H1 (cell line): Measurements from ENCODE around the gene PXT1. TPM values are rescaled to one million over a fixed set of nuclear protein-coding genes. Genes with fewer than 3 reads are reported as not detected.

Experiments used
- NANOG ChIP-seq: IDR thresholded peaks from 2 replicates; pipeline ENCODE4 v1.6.1; 2011; ENCODE audit warnings: low read length, low read depth, mild to moderate bottlenecking, inconsistent platforms; ENCODE audit not compliant: insufficient read depth, poor library complexity, severe bottlenecking
- polyA plus RNA-seq, 7 experiments: library from polyadenylated mRNA; depleted of rRNA in 3 of 7; stranded (reverse) in 5 of 7; unstranded in 2 of 7; fragments of >200 nt in 5 of 7; fragments of 200-250 nt in 2 of 7; gene quantifications; 1 replicate in 5 of 7; 2 replicates in 1 of 7; 4 replicates in 1 of 7; pipeline versions ENCODE4 v1.2.1 to v1.2.3, GENCODE V29; 2011 to 2013; ENCODE audit warnings: missing spikeins in 2 of 7, mixed read lengths in 2 of 7
- total RNA-seq: library from RNA; stranded (reverse); fragmentation: NEBNext Ultra II Directional; extraction: Animal tissue kit (Norgen Biotek cat#: 25700); gene quantifications from 2 replicates; pipeline ENCODE4 v1.2.1, GENCODE V29; 2021

PXT1 gene
- total and polyA plus RNA-seq, 2 of the 8 experiments (the other 6 are each of a cell fraction or from before 2014, with no cell fraction given) = 0.06 TPM; not detected in 1

DNA sequence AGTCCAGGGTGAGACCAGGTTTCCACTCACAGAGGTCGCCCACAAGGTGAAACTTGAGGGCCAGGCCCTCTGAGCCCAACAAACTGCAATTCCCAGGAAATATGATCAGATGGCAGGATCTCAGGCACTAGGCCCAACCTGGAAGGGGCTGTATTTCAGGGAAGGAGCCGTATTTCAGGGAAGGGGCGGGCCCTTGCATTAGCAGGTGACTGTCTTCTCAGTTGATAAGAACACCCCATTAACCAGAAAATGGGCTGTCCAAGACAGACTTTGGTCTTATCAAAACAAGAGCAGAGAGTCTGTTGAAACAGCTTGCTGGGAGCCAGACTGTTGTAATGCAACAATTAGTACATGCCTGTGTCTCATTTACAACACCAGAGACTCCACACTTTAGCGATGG, 95.0 kb downstream of the PXT1 start (continued):
- TF ChIP-seq NANOG = no peak
